Smooth muscle cell (in vitro differentiated cells): Measurements from ENCODE around the gene AP3S2. TPM values are rescaled to one million over a fixed set of nuclear protein-coding genes. Genes with fewer than 3 reads are reported as not detected.

ENCODE experiments used
- DNase-seq: peaks from one replicate; lab custom pipeline; 2025; ENCODE audit not compliant: unreplicated experiment; lab: John Stamatoyannopoulos, UW
- H2AFZ ChIP-seq: fragments of 200-600 bp; sonication (generic); 2 replicates; pipeline ENCODE4 v1.6.0; 2016; ENCODE audit warnings: antibody characterized with exemption, low read depth, mild to moderate bottlenecking
- H3F3A ChIP-seq: fragments of 200-600 bp; sonication (generic); 2 replicates; pipeline ENCODE4 v1.6.0; 2017; ENCODE audit warnings: antibody characterized with exemption, low read depth
- H3K27ac ChIP-seq: fragments of 200-600 bp; sonication (generic); 2 replicates; pipeline ENCODE4 v1.5.1; 2016; ENCODE audit warnings: low read depth, mild to moderate bottlenecking
- H3K27me3 ChIP-seq: fragments of 200-600 bp; sonication (generic); 2 replicates; pipeline ENCODE4 v1.6.1; 2016; ENCODE audit warnings: low read depth, mild to moderate bottlenecking
- H3K36me3 ChIP-seq: fragments of 200-600 bp; sonication (generic); 2 replicates; pipeline ENCODE4 v1.5.1; 2016; ENCODE audit warnings: low read depth
- H3K4me1 ChIP-seq: fragments of 200-600 bp; sonication (generic); 2 replicates; pipeline ENCODE4 v1.5.1; 2016; ENCODE audit warnings: low read depth
- H3K4me2 ChIP-seq: fragments of 200-600 bp; sonication (generic); 2 replicates; pipeline ENCODE4 v1.6.0; 2016; ENCODE audit warnings: mild to moderate bottlenecking
- H3K4me3 ChIP-seq: fragments of 200-600 bp; sonication (generic); 2 replicates; pipeline ENCODE4 v1.5.1; 2016; ENCODE audit warnings: mild to moderate bottlenecking
- H3K79me2 ChIP-seq: fragments of 200-600 bp; sonication (generic); 2 replicates; pipeline ENCODE4 v1.6.0; 2016; ENCODE audit warnings: low read depth, mild to moderate bottlenecking
- H3K9ac ChIP-seq: fragments of 200-600 bp; sonication (generic); 2 replicates; pipeline ENCODE4 v1.6.0; 2016; ENCODE audit warnings: low read depth
- H3K9me3 ChIP-seq: fragments of 200-600 bp; sonication (generic); replicated peaks from 2 replicates; pipeline ENCODE4 v1.5.1; 2016; ENCODE audit warnings: low read depth
- H4K20me1 ChIP-seq: fragments of 200-600 bp; sonication (generic); 2 replicates; pipeline ENCODE4 v1.6.0; 2016; ENCODE audit warnings: low read depth
- CTCF ChIP-seq: fragments of 200-600 bp; sonication (generic); IDR thresholded peaks from 2 replicates; pipeline ENCODE4 v1.5.1; 2017; ENCODE audit warnings: borderline replicate concordance, mild to moderate bottlenecking, antibody characterized with exemption; ENCODE audit not compliant: insufficient read depth, poor library complexity, severe bottlenecking
- WGBS: methylation state at CpG from one replicate; pipeline ENCODE4 v1.1.7; 2016; ENCODE audit warnings: low lambda C conversion rate; 5-methylcytosine and 5-hydroxymethylcytosine counted together
- polyA plus RNA-seq: library from polyadenylated mRNA; unstranded; fragments of >200 nt; fragmentation: Nextera tagmentation; extraction: Ambion mirVana; gene quantifications from 2 replicates; pipeline ENCODE4 v1.2.1, GENCODE V29; 2016
- total RNA-seq: library from RNA; depleted of rRNA; stranded (reverse); fragments of >200 nt; gene quantifications from 2 replicates; pipeline ENCODE4 v1.2.3, GENCODE V29; 2014

Gene AP3S2
- total and polyA plus RNA-seq, 2 experiments from 2014 or later = 9.4 to 55.8 TPM

GRCh38 chr15:89936786-89937265, 43.0 kb upstream of the AP3S2 start:
- WGBS = 95% methylated on average over 14 of the region's 14 CpGs
- no peak for DNase-seq
- Histone ChIP-seq H3K4me3 (no peak overlapping the region), H3F3A (no peaks in the 10 kb centered on the region), H3K4me1 (no peaks in the 10 kb centered on the region), H3K9ac (no peak overlapping the region), H4K20me1 (no peaks in the 10 kb centered on the region), H2AFZ (no peak overlapping the region), H3K9me3 (no peaks in the 10 kb centered on the region), H3K36me3 (no peaks in the 10 kb centered on the region), H3K4me2 (no peak overlapping the region), H3K79me2 (no peaks in the 10 kb centered on the region), H3K27me3 (no peaks in the 10 kb centered on the region), H3K27ac (no peak overlapping the region)
- TF ChIP-seq CTCF = no peak

GRCh38 chr15:89936051-89936785, 42.4 kb upstream of the AP3S2 start:
- no peak overlapping the region for H3K4me2 ChIP-seq
- H3K4me1 ChIP-seq = no peaks in the 10 kb centered on the region
- DNase-seq = no peak
- H3K4me3 ChIP-seq = no peak overlapping the region
- TF ChIP-seq CTCF = no peak
- H3K27me3 ChIP-seq = no peaks in the 10 kb centered on the region
- H4K20me1 ChIP-seq = no peaks in the 10 kb centered on the region
- no peaks in the 10 kb centered on the region for H3K36me3 ChIP-seq
- no peaks in the 10 kb centered on the region for H3K9me3 ChIP-seq
- H3F3A ChIP-seq = no peaks in the 10 kb centered on the region
- no peak overlapping the region for H3K27ac ChIP-seq
- no peak overlapping the region for H2AFZ ChIP-seq
- no peak overlapping the region for H3K9ac ChIP-seq
- H3K79me2 ChIP-seq = no peaks in the 10 kb centered on the region
- 69% methylated on average over 8 of the region's 8 CpGs for WGBS

- no peak for TF ChIP-seq CTCF
- H3F3A ChIP-seq = no peaks in the 10 kb centered on the region
- H4K20me1 ChIP-seq = no peaks in the 10 kb centered on the region
- no peaks in the 10 kb centered on the region for H3K9me3 ChIP-seq
- H3K9ac ChIP-seq = no peak overlapping the region
- no peaks in the 10 kb centered on the region for H3K27me3 ChIP-seq
- H3K4me1 ChIP-seq = no peaks in the 10 kb centered on the region
- no peak overlapping the region for H3K4me3 ChIP-seq
- DNase-seq = no peak
- 98% methylated on average over 3 of the region's 3 CpGs for WGBS
- H3K79me2 ChIP-seq = no peaks in the 10 kb centered on the region
- H2AFZ ChIP-seq = no peak overlapping the region
- no peak overlapping the region for H3K4me2 ChIP-seq
- no peak overlapping the region for H3K27ac ChIP-seq
- H3K36me3 ChIP-seq = no peaks in the 10 kb centered on the region
Measured at GRCh38 chr15:89932880-89933279, 39.1 kb upstream of the AP3S2 start.

GRCh38 chr15:89928421-89928820, 34.6 kb upstream of the AP3S2 start:
- DNase-seq = no peak
- WGBS = 60% methylated on average over 4 of the region's 4 CpGs
- Histone ChIP-seq H3K27me3 (no peaks in the 10 kb centered on the region), H3K4me3 (no peak overlapping the region), H3K4me1 (no peaks in the 10 kb centered on the region), H3K27ac (no peak overlapping the region), H3K79me2 (no peaks in the 10 kb centered on the region), H4K20me1 (no peaks in the 10 kb centered on the region), H3K36me3 (no peaks in the 10 kb centered on the region), H3K4me2 (no peak overlapping the region), H2AFZ (no peak overlapping the region), H3K9me3 (no peaks in the 10 kb centered on the region), H3K9ac (no peak overlapping the region), H3F3A (no peaks in the 10 kb centered on the region)
- no peak for TF ChIP-seq CTCF
